Gastroesophageal sphincter (tissue), 4 donors: ENCODE results near the gene STRIP1. TPM values are rescaled to one million over a fixed set of nuclear protein-coding genes. Genes with fewer than 3 reads are reported as not detected.
A peak's percentile ranks its signal among the peaks of the same experiment; 100 is the strongest.

Experiments
- ATAC-seq: fragments of 150-250 bp; one replicate; pipeline ENCODE4 v1.9.1; 2016; ENCODE audit warnings: mild to moderate bottlenecking, moderate library complexity
- H3K27ac ChIP-seq, 4 donors: fragments of 200-600 bp; sonication (generic) in 3 of 4; 1 replicate in 3 of 4; 2 replicates in 1 of 4; pipeline ENCODE4 v1.5.1; 2016 to 2019
- H3K27me3 ChIP-seq: fragments of 200-600 bp; sonication (generic); one replicate; pipeline ENCODE4 v1.5.1; 2019
- H3K36me3 ChIP-seq, 2 donors: fragments of 200-600 bp; sonication (generic); one replicate each; pipeline ENCODE4 v1.5.1; 2019; ENCODE audit warnings: control low read depth in 1 of 2
- H3K4me1 ChIP-seq, 3 donors: fragments of 200-600 bp; sonication (generic); 1 replicate in 2 of 3; 2 replicates in 1 of 3; pipeline ENCODE4 v1.5.1; 2016 to 2019; ENCODE audit warnings: control low read depth in 2 of 3
- H3K4me3 ChIP-seq, 2 donors: fragments of 200-600 bp; sonication (generic); one replicate each; pipeline ENCODE4 v1.5.1; 2019; ENCODE audit warnings: mild to moderate bottlenecking in 1 of 2, moderate library complexity in 1 of 2
- H3K9me3 ChIP-seq, 3 donors: fragments of 200-600 bp; sonication (generic); one replicate each; pipeline ENCODE4 v1.5.1; 2017 to 2019; ENCODE audit warnings: control low read depth in 2 of 3
- EP300 ChIP-seq: sonication (generic); formaldehyde crosslinking; IDR thresholded peaks from one replicate; pipeline ENCODE4 v1.6.1; 2017; ENCODE audit warnings: antibody characterized with exemption, mild to moderate bottlenecking
- POLR2A ChIP-seq, 2 donors: fragments of 450-650 bp; IDR thresholded peaks; one replicate each; pipeline ENCODE4 v1.6.1; 2017; ENCODE audit warnings: antibody characterized with exemption in 2 of 2, mild to moderate bottlenecking in 2 of 2, moderate library complexity in 1 of 2
- POLR2AphosphoS5 ChIP-seq: sonication (generic); formaldehyde crosslinking; IDR thresholded peaks from one replicate; pipeline ENCODE4 v1.6.1; 2017; ENCODE audit warnings: antibody characterized with exemption
- WGBS, 2 donors: methylation state at CpG; one replicate each; pipeline ENCODE4 v1.1.5; 2018; ENCODE audit warnings: low coverage in 1 of 2; 5-methylcytosine and 5-hydroxymethylcytosine counted together
- total RNA-seq, 4 donors: library from RNA; depleted of rRNA; stranded (reverse); fragments of >200 nt; gene quantifications; one replicate each; pipeline ENCODE4 v1.1.0, GENCODE V29; 2016
- TF ChIP-seq, protein P1 (sequence below), 4 experiments: fragments of 200-600 bp in 2 of 4; fragments of 450-650 bp in 2 of 4; sonication (generic) in 1 of 4; IDR thresholded peaks; one replicate each; pipeline ENCODE4 v1.5.1; 2017 to 2019; ENCODE audit warnings: antibody characterized with exemption in 4 of 4, mild to moderate bottlenecking in 2 of 4, moderate library complexity in 2 of 4

The STRIP1 gene
- total RNA-seq, 4 donors from 2014 or later, result 29.3 to 46.9 (median 35.9) TPM

DNA sequence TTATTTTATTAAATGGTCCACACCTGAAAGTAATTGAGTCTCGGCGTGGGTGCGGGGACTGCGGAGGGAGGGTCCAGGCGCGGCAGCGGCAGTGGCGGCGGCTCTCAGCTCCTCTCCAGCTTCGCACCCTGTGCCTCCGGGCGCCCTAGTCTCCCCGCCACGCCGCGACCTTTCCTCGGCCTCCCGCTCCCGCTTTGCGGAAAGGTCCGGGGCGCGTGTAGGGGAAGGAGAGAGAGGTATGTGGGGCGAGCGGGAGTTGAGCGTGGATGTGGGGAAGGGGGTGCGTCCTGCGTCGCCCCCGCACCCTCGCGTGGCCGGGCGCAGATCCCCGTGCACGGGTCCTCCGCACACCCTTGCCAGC lies 49.4 kb downstream of the STRIP1 start:
- TF ChIP-seq EP300 (no peak), POLR2A (IDR thresholded peaks at IDR 0.05) (no peak), POLR2AphosphoS5 (no peak)
- TF ChIP-seq, protein P1, sequence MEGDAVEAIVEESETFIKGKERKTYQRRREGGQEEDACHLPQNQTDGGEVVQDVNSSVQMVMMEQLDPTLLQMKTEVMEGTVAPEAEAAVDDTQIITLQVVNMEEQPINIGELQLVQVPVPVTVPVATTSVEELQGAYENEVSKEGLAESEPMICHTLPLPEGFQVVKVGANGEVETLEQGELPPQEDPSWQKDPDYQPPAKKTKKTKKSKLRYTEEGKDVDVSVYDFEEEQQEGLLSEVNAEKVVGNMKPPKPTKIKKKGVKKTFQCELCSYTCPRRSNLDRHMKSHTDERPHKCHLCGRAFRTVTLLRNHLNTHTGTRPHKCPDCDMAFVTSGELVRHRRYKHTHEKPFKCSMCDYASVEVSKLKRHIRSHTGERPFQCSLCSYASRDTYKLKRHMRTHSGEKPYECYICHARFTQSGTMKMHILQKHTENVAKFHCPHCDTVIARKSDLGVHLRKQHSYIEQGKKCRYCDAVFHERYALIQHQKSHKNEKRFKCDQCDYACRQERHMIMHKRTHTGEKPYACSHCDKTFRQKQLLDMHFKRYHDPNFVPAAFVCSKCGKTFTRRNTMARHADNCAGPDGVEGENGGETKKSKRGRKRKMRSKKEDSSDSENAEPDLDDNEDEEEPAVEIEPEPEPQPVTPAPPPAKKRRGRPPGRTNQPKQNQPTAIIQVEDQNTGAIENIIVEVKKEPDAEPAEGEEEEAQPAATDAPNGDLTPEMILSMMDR (IDR thresholded peaks at IDR 0.05), result no peak
- Histone ChIP-seq H3K27me3 (peaks cover 28% of the 10 kb centered on the region), H3K27ac (peak overlapping the region in 3 of 4 donors; percentile 77 to 87 (median 84)), H3K4me3 (peak overlapping the region; percentile 57 to 74), H3K9me3 (no peaks in the 10 kb centered on the region), H3K36me3 (no peaks in the 10 kb centered on the region), H3K4me1 (peaks cover 0 to 26% (median 6%) of the 10 kb centered on the region in 3 donors)
- ATAC-seq, result peak; percentile 24
- WGBS, 2 donors, result 5% methylated on average over 4 of the region's 37 CpGs; no CpG with 5 or more reads in 1 of the 2 donors

DNA sequence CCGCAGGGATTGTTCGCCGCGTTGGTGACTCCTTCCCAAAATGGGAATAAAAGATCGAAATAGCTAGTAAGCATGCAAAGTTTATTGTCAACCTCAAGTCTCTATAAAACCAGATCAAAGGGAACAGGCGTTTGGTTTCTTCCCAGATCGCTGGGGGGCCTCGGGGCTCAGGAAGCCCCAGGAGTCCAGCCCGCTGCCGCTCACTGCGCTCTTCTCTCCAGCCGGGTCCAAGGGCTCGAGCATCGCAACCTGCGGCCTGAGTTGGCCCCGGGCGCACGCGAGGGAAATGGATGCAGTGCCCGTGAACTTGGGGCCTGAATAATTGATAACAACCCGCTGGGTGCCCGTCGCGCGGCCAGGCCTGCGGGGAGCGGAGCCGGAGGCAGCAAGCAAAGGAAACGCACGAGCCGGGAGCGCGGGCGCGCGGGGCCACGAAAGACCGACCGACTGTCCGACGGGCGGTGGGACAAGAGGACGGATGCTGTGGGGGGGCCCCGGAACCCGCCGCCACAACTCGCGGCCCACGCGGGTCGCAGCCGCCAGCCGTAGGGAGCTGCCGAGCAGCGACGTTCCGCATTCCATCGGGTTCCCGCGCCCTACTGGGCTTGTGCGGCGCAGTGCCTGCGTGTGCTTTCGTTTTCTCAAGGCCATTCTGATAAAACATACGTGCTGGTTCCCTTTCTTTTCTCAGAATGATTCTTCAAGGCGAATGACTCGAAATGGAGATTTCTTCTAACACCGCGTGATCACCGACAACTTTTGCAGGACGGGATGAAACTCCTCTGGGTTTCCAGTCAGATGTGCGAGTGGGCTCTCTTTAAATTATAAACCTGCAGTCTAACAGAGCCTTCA lies 50.0 kb downstream of the STRIP1 start:
- peak overlapping the region; percentile 21 to 87 (median 80) for H3K27ac ChIP-seq

DNA sequence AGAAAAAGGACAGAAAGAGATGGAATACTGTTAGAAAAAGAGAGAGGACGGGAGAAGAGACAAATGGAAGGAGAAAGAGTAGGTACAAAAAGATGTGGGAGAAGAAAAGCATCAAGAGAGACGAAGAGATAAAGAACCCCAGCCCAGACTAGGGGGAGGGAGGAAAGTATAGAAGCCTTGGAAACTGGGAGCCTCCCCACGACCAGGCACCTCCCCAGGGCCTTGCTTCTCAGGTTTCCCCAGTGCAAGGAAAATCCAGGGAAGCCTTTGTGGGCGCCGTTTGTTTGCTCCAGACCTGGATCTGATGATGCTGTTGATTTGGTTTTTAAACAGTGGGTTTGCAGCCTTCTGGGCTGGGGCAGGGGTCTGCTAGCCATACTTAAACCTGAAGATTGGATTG lies 51.2 kb downstream of the STRIP1 start:
- H3K36me3 ChIP-seq, result no peaks in the 10 kb centered on the region
- no peak overlapping the region for H3K27ac ChIP-seq
- ATAC-seq, result no peak
- peaks cover 29% of the 10 kb centered on the region for H3K27me3 ChIP-seq
- WGBS, 2 donors, result 61 to 83% methylated on average over 3 to 5 of the region's 5 CpGs
- no peak overlapping the region for H3K4me3 ChIP-seq
- no peaks in the 10 kb centered on the region for H3K9me3 ChIP-seq
- peaks cover 0 to 26% (median 6%) of the 10 kb centered on the region in 3 donors for H3K4me1 ChIP-seq
- TF ChIP-seq, protein P1 (IDR thresholded peaks at IDR 0.05), result no peak
- TF ChIP-seq POLR2AphosphoS5 (no peak), EP300 (no peak), POLR2A (IDR thresholded peaks at IDR 0.05) (no peak)

More for the DNA sequence above, 50.0 kb downstream of the STRIP1 start:
- peaks cover 29% of the 10 kb centered on the region for H3K27me3 ChIP-seq
- peak; percentile 80 for ATAC-seq
- 10 to 60% methylated on average over 4 to 10 of the region's 72 CpGs for WGBS, 2 donors
- TF ChIP-seq EP300, result no peak
- peak; percentile 42 for TF ChIP-seq POLR2AphosphoS5
- TF ChIP-seq POLR2A (IDR thresholded peaks at IDR 0.05), result peak; percentile 36 to 38
- TF ChIP-seq, protein P1 (IDR thresholded peaks at IDR 0.05), result peak in 2 of 4 experiments; percentile 2 to 12
- H3K4me1 ChIP-seq, result peaks cover 0 to 26% (median 6%) of the 10 kb centered on the region in 3 donors
- no peaks in the 10 kb centered on the region for H3K36me3 ChIP-seq
- H3K4me3 ChIP-seq, result peak overlapping the region; percentile 57 to 74
- no peaks in the 10 kb centered on the region for H3K9me3 ChIP-seq

DNA sequence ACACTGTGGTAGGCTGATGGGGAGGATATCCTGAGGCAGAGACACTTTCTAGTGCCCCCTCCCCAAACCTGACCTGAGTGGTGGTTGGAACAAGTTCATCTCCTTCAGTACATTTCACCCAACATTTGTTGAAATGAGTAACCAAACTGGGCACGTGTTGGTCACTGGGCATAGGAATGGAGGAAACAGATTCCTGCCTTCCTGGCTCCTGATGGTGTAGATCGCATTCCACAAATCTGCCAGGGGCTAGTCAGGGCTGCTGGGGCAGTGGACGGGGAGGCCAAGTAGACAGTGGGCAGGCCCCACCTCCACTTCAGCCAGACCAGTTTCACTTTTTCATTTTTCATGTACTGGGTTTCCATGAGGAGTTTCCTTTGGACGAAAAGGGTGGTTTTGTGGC lies 52.5 kb downstream of the STRIP1 start:
- H3K27me3 ChIP-seq, result peaks cover 29% of the 10 kb centered on the region
- no peaks in the 10 kb centered on the region for H3K9me3 ChIP-seq
- H3K4me3 ChIP-seq, result no peak overlapping the region
- TF ChIP-seq POLR2AphosphoS5 (no peak), EP300 (no peak), POLR2A (IDR thresholded peaks at IDR 0.05) (no peak)
- TF ChIP-seq, protein P1 (IDR thresholded peaks at IDR 0.05), result no peak
- peaks cover 0 to 26% (median 6%) of the 10 kb centered on the region in 3 donors for H3K4me1 ChIP-seq
- ATAC-seq, result no peak
- 60 to 75% methylated on average over 3 to 4 of the region's 4 CpGs for WGBS, 2 donors
- H3K27ac ChIP-seq, result no peak overlapping the region
- H3K36me3 ChIP-seq, result no peaks in the 10 kb centered on the region
